NCI-H524 (cell line): ENCODE results near the gene SARS1.

Experiments
- DNase-seq, 2 experiments: peaks; one replicate each; lab custom pipeline; 2025; lab: John Stamatoyannopoulos, UW

SARS1 gene

GRCh38 chr1:109262231-109263055, 48.7 kb downstream of the SARS1 start:
- DNase-seq: no peak

DNA sequence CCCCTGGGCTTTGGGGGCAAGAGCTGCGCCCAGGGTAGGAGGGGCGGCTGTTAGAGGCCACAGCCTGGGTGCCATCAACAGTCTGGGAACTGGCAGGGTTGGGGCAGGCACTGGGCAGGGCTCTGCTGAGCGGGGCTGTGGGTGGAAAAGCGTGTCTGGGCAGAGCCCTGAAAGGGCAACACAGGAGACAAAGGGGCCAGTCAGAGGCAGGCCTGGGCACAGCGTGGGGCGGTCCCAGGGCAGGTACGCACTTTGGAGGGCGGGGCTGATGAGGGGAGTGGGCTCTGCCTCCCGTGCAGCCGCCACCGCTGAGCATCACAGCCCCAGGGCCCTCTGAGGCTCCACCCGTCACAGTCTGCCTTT, 49.5 kb downstream of the SARS1 start:
- DNase-seq: no peak

GRCh38 chr1:109263597-109264378, 50.1 kb downstream of the SARS1 start:
- peak; percentile 20 to 40 for DNase-seq

DNA sequence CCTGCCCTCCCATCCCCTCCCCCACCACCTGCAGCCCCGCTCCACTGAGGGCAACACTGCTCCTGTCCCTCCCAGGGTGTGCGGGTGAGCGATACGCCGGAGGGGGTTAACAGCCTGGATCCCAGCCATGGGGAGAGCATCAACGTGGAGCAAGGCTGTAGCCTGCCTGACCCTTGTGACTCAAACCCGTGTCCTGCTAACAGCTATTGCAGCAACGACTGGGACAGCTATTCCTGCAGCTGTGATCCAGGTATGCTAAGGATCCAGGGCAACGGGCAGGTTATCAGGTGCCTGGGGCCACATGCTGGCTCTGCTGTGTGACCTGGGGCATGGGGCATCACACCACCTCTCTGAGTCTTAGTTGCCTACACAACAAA, 50.6 kb downstream of the SARS1 start:
- no peak for DNase-seq

DNA sequence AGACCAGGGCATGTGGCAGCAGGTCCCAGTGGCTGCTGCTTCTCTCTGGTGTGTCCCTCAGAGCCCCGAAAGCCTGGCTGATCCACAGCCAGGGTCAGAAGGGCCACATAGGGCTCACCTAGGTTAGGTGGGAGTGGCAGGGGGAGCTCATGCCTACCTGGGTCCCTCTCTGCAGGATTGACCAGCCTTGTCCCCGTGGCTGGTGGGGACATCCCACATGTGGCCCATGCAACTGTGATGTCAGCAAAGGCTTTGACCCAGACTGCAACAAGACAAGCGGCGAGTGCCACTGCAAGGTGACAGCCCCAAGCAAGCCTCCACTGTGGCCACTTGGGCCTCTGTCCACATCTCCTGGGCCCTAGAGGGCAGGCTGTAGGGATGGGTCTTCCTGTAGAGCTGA, 51.3 kb downstream of the SARS1 start:
- DNase-seq: no peak

DNA sequence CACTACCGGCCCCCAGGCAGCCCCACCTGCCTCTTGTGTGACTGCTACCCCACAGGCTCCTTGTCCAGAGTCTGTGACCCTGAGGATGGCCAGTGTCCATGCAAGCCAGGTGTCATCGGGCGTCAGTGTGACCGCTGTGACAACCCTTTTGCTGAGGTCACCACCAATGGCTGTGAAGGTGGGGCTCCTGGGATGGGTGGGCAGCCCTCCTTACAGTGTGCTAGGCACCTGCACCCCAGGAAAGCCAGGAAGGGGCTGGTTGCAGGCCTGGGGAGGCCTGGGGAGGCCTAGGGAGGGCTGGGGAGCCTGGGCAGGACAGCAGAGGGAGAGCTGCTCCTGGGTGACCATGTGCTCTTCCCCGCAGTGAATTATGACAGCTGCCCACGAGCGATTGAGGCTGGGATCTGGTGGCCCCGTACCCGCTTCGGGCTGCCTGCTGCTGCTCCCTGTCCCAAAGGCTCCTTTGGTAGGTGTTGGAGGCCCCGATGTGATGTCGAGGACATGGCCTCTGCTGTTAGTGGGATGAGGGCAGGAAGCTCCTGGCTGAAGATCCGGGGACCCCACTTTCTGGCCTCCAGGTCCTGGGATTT, 52.1 kb downstream of the SARS1 start:
- DNase-seq: no peak

DNA sequence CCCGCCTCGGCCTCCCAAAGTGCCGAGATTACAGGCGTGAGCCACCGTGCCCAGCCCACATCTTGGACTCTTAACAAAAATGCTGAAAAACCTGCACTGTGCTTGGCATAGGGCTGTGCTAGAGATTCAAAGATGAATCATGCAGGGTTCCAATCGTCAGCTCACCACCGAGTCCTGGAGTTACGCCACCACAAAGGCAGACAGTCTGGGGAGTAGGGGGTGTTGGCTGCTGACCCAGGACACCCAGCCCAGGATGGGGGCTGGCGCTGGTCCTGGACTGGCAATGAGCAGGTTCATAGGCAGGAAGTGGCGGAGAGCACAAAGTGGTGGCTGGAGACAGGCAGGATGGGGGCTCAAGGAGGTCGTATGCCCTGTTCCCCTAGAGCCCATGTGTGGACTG, 53.2 kb downstream of the SARS1 start:
- no peak for DNase-seq

DNA sequence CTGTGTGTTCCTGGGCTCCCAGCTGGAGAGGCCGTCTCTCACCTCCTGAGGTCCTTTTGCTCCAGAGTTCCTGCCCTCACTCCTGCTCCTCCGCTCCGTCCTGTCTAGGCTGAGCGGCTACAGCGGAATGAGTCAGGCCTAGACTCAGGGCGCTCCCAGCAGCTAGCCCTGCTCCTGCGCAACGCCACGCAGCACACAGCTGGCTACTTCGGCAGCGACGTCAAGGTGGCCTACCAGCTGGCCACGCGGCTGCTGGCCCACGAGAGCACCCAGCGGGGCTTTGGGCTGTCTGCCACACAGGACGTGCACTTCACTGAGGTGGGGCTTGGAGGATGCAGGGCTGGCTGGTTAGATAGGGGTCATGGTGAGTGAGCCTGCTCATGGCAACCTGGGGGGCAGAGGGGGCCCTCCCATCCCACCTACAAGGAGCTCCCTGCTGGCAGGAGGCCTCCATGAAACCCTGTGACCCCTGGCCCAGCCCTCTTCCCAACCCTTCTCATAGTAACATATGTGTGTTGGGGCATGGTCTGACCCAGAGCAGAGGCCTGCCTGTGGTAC, 54.1 kb downstream of the SARS1 start:
- DNase-seq: no peak

DNA sequence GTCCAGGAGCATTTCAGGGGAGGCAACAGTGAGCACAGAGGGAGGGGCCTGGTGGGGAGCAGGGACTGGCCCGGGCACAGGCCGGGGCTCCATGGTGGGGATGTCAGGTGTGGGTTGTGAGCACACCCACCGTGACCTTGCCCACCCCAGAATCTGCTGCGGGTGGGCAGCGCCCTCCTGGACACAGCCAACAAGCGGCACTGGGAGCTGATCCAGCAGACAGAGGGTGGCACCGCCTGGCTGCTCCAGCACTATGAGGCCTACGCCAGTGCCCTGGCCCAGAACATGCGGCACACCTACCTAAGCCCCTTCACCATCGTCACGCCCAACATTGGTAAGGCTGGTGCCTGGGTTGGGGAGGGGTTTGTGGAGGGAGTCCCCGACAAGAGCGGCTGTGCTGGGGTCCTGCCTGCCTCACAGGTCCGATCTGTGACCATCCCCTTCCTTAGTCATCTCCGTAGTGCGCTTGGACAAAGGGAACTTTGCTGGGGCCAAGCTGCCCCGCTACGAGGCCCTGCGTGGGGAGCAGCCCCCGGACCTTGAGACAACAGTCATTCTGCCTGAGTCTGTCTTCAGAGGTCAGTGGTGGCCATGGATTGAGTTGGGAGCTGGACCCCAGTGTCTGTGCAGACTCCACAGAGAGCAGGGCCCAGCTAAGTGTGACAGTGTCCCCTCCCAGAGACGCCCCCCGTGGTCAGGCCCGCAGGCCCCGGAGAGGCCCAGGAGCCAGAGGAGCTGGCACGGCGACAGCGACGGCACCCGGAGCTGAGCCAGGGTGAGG, 54.9 kb downstream of the SARS1 start:
- DNase-seq: no peak

DNA sequence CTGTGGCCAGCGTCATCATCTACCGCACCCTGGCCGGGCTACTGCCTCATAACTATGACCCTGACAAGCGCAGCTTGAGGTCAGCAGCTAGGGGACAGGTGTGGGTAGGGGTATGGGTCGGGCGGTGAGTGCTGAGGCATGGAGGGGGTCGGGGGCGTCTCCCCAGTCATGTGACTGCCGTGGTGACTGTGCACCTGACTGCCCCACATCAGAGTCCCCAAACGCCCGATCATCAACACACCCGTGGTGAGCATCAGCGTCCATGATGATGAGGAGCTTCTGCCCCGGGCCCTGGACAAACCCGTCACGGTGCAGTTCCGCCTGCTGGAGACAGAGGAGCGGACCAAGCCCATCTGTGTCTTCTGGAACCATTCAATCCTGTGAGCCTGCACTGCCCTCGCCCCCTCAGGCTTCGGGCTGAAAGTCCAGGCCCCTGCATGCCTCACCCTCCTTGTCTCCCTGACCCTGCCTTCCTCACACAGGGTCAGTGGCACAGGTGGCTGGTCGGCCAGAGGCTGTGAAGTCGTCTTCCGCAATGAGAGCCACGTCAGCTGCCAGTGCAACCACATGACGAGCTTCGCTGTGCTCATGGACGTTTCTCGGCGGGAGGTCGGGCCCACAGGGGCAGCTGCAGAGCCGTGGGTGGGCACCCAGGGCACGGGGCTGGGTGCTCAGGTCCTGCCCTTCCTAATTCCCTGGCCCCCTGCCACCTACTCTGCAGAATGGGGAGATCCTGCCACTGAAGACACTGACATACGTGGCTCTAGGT, 55.7 kb downstream of the SARS1 start:
- no peak for DNase-seq

DNA sequence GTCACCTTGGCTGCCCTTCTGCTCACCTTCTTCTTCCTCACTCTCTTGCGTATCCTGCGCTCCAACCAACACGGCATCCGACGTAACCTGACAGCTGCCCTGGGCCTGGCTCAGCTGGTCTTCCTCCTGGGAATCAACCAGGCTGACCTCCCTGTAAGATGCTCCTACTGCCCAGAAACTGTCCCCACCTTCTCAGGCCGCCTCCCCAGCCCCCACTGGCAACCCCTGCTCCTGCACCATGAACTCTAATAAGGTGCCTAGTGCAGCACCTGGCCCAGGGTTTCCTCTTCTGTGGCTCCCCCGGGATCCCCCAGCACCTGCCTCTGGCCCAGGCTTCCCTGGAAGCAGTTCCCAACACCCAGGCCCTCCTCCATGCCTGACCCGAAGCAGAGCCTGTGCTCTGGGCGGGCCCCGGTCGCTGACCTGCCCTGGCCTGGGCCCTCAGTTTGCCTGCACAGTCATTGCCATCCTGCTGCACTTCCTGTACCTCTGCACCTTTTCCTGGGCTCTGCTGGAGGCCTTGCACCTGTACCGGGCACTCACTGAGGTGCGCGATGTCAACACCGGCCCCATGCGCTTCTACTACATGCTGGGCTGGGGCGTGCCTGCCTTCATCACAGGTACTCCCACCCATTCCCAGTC, 56.4 kb downstream of the SARS1 start:
- DNase-seq: no peak

GRCh38 chr1:109270623-109271317, 57.1 kb downstream of the SARS1 start:
- no peak for DNase-seq

GRCh38 chr1:109271458-109271857, 57.7 kb downstream of the SARS1 start:
- no peak for DNase-seq

GRCh38 chr1:109272021-109272799, 58.5 kb downstream of the SARS1 start:
- no peak for DNase-seq

DNA sequence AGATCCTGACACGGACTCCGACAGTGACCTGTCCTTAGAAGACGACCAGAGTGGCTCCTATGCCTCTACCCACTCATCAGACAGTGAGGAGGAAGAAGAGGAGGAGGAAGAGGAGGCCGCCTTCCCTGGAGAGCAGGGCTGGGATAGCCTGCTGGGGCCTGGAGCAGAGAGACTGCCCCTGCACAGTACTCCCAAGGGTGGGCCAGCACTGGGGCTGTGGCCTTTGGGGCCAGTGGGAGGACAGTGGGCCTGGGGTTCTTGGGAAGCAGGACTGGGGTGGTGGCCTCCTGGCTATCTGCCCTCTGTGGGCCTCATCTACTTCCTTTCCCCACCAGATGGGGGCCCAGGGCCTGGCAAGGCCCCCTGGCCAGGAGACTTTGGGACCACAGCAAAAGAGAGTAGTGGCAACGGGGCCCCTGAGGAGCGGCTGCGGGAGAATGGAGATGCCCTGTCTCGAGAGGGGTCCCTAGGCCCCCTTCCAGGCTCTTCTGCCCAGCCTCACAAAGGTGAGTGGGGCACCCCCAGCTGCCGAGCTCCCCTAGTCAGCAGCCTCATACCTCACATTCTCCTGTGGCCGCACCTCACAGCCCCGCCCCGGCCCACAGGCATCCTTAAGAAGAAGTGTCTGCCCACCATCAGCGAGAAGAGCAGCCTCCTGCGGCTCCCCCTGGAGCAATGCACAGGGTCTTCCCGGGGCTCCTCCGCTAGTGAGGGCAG, 59.3 kb downstream of the SARS1 start:
- DNase-seq: no peak

DNA sequence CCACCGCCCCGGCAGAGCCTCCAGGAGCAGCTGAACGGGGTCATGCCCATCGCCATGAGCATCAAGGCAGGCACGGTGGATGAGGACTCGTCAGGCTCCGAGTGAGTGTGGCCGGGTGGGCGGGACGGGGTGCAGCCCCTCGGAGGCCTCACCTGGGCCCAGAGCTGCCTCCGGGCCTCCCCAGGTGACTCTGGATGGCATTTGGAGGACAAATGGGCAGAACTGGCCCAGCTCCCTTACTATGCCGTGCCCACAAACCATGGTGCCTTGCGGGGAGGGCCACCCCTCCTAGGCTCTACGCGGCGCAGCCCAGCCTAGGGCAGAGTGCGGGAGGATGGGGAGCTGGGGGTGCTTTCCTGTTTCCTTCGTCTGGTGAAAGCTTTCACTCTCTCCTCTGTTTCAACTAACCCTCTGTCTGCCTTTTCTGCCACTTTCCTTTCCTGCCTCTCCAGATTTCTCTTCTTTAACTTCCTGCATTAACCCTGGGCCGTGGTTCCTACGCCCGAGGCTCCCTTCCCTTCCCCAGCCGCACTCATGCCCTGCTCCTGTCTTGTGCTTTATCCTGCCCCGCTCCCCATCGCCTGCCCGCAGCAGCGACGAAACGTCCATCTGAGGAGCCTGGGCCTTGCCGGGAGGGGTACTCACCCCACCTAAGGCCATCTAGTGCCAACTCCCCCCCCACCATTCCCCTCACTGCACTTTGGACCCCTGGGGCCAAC, 60.0 kb downstream of the SARS1 start:
- no peak for DNase-seq

DNA sequence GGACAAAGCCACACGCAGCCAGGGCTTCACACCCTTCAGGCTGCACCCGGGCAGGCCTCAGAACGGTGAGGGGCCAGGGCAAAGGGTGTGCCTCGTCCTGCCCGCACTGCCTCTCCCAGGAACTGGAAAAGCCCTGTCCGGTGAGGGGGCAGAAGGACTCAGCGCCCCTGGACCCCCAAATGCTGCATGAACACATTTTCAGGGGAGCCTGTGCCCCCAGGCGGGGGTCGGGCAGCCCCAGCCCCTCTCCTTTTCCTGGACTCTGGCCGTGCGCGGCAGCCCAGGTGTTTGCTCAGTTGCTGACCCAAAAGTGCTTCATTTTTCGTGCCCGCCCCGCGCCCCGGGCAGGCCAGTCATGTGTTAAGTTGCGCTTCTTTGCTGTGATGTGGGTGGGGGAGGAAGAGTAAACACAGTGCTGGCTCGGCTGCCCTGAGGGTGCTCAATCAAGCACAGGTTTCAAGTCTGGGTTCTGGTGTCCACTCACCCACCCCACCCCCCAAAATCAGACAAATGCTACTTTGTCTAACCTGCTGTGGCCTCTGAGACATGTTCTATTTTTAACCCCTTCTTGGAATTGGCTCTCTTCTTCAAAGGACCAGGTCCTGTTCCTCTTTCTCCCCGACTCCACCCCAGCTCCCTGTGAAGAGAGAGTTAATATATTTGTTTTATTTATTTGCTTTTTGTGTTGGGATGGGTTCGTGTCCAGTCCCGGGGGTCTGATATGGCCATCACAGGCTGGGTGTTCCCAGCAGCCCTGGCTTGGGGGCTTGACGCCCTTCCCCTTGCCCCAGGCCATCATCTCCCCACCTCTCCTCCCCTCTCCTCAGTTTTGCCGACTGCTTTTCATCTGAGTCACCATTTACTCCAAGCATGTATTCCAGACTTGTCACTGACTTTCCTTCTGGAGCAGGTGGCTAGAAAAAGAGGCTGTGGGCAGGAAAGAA, 61.1 kb downstream of the SARS1 start:
- DNase-seq: no peak
